Activated CD4-positive, alpha-beta memory T cell treated with anti-CD3 and anti-CD28 coated beads for 36 hours (primary cell): ENCODE data around the gene RIC3. TPM values are rescaled to one million over a fixed set of nuclear protein-coding genes. Genes with fewer than 3 reads are reported as not detected.
"Not testable (repeated sequence)": the region's sequence is repeated elsewhere in the genome, so short reads cannot be mapped to it uniquely, and the experiment has no call there.

Source experiments
- CTCF ChIA-PET: fragments of 350-600 bp; sonication (Branson Sonifier 250); formaldehyde crosslinking; loops from one replicate; lab custom pipeline; 2021; ENCODE audit warnings: antibody characterized with exemption, inconsistent platforms; lab: Charles Lee
- POLR2A ChIA-PET: fragments of 350-600 bp; sonication (Branson Sonifier 250); formaldehyde crosslinking; loops from one replicate; lab custom pipeline; 2021; ENCODE audit warnings: antibody characterized with exemption; lab: Charles Lee
- DNase-seq: peaks from one replicate; pipeline ENCODE4 v3.0.0-alpha.2; 2020
- H3K27ac Mint-ChIP-seq: one replicate; pipeline ENCODE4 v1.8.0; 2021; ENCODE audit warnings: mixed read lengths
- H3K27me3 Mint-ChIP-seq: one replicate; pipeline ENCODE4 v1.8.0; 2021; ENCODE audit warnings: mixed read lengths
- H3K36me3 Mint-ChIP-seq: one replicate; pipeline ENCODE4 v1.8.0; 2021; ENCODE audit warnings: mixed read lengths
- H3K4me1 Mint-ChIP-seq: one replicate; pipeline ENCODE4 v1.8.0; 2021; ENCODE audit warnings: low read depth, mixed read lengths
- H3K4me3 Mint-ChIP-seq: one replicate; pipeline ENCODE4 v1.8.0; 2021; ENCODE audit warnings: mild to moderate bottlenecking, mixed read lengths
- H3K9me3 Mint-ChIP-seq: one replicate; pipeline ENCODE4 v1.8.0; 2021; ENCODE audit warnings: mixed read lengths
- intact Hi-C: fragments of 100-400 bp; cut with micrococcal nuclease; formaldehyde crosslinking; loops from one replicate; pipeline ENCODE4 v1.15.1; 2023
- total RNA-seq, 2 experiments: library from RNA; stranded (reverse); gene quantifications; one replicate each; pipeline ENCODE4 v1.2.3, GENCODE V29; 2021

The RIC3 gene
- total RNA-seq, 2 experiments from 2014 or later, result 5.0 to 5.6 TPM

DNA sequence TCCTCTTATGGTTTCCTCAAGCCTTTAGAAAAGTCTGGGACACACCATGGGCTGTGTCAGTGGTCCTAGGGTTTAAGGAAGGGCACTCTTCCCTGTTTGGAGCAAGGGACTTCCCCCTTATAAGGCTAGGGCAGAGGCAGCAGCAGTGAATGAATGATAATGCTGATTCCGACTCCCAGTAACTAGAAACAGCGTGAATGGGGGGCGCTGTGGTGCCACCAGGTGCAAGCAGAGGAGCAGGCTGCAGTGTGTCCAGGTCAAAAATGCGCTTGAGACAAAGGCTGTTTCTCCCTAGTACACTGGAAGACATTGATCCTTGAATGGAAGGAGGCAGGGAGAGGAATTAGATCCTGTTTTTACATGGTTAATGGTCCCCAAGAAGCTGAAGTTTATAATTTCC lies 11.6 kb upstream of the RIC3 start:
- DNase-seq, result no peak
- no peak overlapping the region for H3K4me3 Mint-ChIP-seq
- no peaks in the 10 kb centered on the region for H3K4me1 Mint-ChIP-seq
- H3K9me3 Mint-ChIP-seq, result no peaks in the 10 kb centered on the region
- intact Hi-C loops, result no loop called here
- H3K27ac Mint-ChIP-seq, result no peak overlapping the region
- H3K36me3 Mint-ChIP-seq, result no peaks in the 10 kb centered on the region
- H3K27me3 Mint-ChIP-seq, result peaks cover 6% of the 10 kb centered on the region
- ChIA-PET POLR2A (no interaction called here), CTCF (interaction anchor here (2.9 kb wide), 1 partner anchor 13 kb away, joined by 8 read pairs; no protein-coding TSS in a partner anchor)

DNA sequence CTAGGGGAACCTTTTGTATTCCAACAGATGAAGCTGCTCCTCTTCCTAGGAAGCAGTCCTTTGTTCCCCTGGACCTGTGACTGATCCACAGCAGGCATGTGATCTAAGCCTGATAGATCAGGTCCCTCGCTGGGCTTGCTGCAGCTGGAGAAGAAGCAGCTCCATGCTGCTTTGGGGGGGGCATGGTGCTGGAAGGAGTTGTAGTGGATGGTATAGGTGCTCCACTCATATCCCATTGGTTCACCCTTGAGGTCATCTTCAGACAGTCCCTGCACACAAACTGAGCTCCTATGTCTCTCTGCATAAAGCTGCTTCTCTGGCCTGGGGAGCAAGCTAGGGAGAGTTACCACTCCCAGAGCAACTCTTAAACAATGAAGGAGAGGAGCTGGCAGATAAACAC lies 9.5 kb upstream of the RIC3 start:
- no peaks in the 10 kb centered on the region for H3K36me3 Mint-ChIP-seq
- H3K4me3 Mint-ChIP-seq, result no peak overlapping the region
- no peak overlapping the region for H3K27ac Mint-ChIP-seq
- H3K9me3 Mint-ChIP-seq, result no peaks in the 10 kb centered on the region
- CTCF ChIA-PET, result interaction anchor here (1.0 to 1.5 kb wide), 2 partner anchors 15 to 41 kb away, joined by 3 to 6 read pairs; no protein-coding TSS in a partner anchor
- DNase-seq, result no peak
- POLR2A ChIA-PET, result no interaction called here
- peaks cover 4% of the 10 kb centered on the region for H3K27me3 Mint-ChIP-seq
- no peaks in the 10 kb centered on the region for H3K4me1 Mint-ChIP-seq
- intact Hi-C loops, result no loop called here

DNA sequence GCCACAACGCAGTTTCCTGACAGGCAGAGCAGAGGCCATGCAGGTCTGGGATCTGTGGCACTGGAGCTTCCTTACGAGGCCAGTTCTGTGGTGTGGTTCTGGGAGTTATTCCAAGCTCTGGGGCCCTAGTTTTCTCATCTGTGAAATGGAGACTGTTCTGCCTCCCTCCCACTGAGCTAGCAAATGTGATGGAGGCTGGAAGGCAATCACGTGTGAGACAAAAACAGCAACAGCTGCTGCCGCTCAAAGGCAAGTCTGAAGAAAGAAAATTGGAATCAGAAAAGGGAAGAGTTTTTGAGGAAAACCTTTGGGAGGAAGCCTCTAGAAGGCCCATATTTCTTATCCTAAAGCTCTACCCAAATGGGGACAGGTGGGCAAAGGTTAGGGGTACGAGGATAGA lies 8.3 kb upstream of the RIC3 start:
- intact Hi-C loops, result no loop called here
- ChIA-PET CTCF (interaction anchor here (1.0 kb wide), 1 partner anchor 42 kb away, joined by 3 read pairs; no protein-coding TSS in a partner anchor), POLR2A (no interaction called here)
- no peak for DNase-seq
- H3K4me3 Mint-ChIP-seq, result no peak overlapping the region
- H3K9me3 Mint-ChIP-seq, result no peaks in the 10 kb centered on the region
- peaks cover 7% of the 10 kb centered on the region for H3K27me3 Mint-ChIP-seq
- no peaks in the 10 kb centered on the region for H3K4me1 Mint-ChIP-seq
- no peaks in the 10 kb centered on the region for H3K36me3 Mint-ChIP-seq
- no peak overlapping the region for H3K27ac Mint-ChIP-seq

DNA sequence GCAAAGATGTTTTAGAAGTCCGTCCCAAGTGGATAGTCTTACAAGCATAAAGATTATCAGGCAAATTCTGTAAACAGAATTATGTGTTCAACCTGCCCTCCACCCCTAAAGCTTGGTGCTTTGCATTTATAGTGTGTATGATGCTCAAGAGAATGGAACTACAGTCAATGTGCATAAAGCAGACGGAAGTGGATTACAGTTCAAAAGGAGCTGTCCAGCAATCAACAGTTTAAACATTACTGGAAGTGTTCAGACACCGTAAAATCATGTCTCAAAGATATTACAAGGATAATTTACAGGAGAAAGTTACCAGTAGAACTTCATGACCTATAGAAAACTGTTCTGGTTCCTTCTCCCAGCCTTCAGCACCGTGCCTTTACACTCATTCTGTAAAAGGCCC lies 1.0 kb downstream of the RIC3 start:
- Mint-ChIP-seq H3K27ac (no peak overlapping the region), H3K9me3 (no peaks in the 10 kb centered on the region), H3K27me3 (peaks cover 35% of the 10 kb centered on the region), H3K4me1 (peaks cover 24% of the 10 kb centered on the region), H3K36me3 (peaks cover 2% of the 10 kb centered on the region), H3K4me3 (peak overlapping the region; percentile 84)
- no peak for DNase-seq
- ChIA-PET POLR2A (no interaction called here), CTCF (interaction anchor here (0.7 to 1.6 kb wide), 2 partner anchors 77 to 181 kb away, joined by 3 to 4 read pairs; partner anchors contain the start of gene EIF3F)
- intact Hi-C loops, result no loop called here

DNA sequence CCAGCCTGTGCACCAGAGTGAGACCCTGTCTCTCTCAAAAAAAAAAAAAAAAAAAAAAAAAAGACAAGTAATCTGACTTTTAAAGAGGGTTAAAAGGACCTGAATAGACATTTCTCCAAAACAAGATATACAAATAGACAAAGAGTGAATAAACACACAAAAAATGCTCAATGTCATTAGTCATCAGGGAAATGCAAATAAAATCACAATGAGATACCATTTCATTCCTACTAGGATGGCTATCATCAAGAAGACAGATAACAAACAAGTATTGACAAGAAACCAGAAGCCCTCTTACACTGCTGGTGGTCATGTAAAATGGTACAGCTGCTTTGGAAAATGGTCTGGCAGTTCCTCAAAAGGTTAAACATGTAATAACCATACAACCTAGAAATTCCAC lies 4.1 kb downstream of the RIC3 start:
- Mint-ChIP-seq H3K36me3 (peaks cover 2% of the 10 kb centered on the region), H3K27ac (no peak overlapping the region), H3K27me3 (peaks cover 29% of the 10 kb centered on the region), H3K9me3 (no peaks in the 10 kb centered on the region), H3K4me1 (peaks cover 24% of the 10 kb centered on the region), H3K4me3 (no peak overlapping the region)
- ChIA-PET CTCF (no interaction called here), POLR2A (no interaction called here)
- DNase-seq, result no peak
- intact Hi-C loops, result no loop called here

DNA sequence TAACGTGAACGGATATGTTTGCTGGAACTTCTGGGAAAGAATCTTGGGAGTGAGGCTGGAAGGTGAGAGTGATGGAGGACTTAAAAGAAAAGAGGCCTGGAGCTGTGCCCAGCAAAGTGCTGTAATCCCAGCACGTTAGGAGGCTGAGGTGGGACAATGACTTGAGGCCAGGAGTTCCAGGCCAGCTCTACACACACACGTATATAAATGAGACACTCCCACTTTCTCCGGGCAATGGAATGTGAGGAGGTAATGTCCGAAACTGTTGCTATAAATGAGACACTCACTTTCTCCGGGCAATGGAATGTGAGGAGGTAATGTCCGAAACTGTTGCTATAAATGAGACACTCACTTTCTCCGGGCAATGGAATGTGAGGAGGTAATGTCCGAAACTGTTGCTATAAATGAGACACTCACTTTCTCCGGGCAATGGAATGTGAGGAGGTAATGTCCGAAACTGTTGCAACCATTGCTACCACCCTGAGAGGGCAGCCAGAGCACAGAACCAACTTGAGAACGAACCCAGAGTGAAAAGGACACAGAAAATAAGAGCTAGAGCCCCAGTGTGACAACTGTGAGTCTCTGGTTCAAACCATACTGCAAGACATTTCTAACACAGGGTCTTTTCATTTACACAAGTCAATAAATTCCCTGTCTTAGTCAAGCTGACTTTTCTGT lies 7.1 kb downstream of the RIC3 start:
- H3K27me3 Mint-ChIP-seq, H3K9me3 Mint-ChIP-seq, H3K4me3 Mint-ChIP-seq, H3K4me1 Mint-ChIP-seq, H3K27ac Mint-ChIP-seq, DNase-seq, POLR2A ChIA-PET, intact Hi-C loops, H3K36me3 Mint-ChIP-seq: not testable (repeated sequence)
- CTCF ChIA-PET, result interaction anchor here (1.5 kb wide), 1 partner anchor 63 kb away, joined by 3 read pairs; no protein-coding TSS in a partner anchor

DNA sequence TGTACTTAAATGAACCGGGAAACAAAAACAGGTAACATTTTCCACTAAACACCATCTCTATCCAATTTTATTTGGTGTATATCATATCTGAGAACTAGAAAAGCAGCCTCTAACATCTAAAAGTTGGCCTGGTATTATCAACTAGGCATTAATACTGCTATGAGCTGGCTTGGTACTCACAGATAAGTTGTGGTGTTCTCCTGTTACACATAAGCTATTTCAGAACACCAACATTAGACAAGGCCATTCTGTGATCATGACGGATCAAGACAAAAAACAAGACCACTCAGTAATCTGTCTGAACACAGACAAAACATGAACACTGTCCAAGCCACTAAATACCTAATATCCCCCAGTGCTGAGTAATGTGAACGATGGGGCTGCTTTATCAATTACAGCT lies 11.9 kb downstream of the RIC3 start:
- DNase-seq, result no peak
- ChIA-PET POLR2A (no interaction called here), CTCF (no interaction called here)
- no peaks in the 10 kb centered on the region for H3K4me1 Mint-ChIP-seq
- no peak overlapping the region for H3K4me3 Mint-ChIP-seq
- H3K27ac Mint-ChIP-seq, result no peak overlapping the region
- peaks cover 1% of the 10 kb centered on the region for H3K27me3 Mint-ChIP-seq
- H3K9me3 Mint-ChIP-seq, result no peaks in the 10 kb centered on the region
- H3K36me3 Mint-ChIP-seq, result no peaks in the 10 kb centered on the region
- intact Hi-C loops, result no loop called here

DNA sequence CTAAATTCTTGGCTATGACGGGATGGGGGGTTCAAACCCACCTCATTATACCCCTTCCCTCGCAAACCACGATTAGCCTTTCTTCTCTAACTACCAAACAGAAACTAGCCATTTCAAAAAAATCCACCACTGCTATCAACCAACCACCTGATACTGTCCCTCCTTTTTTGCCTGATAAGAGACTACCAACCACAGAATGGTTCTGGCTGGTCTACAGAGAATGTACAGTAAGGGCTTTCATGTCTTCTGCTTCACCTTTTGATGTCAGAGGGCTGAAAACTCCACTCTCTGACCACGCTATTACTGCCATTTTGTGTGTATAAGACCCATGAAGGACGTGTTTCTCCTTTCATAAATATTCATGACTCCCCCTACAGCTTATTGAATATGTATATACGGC lies 19.1 kb downstream of the RIC3 start:
- H3K36me3 Mint-ChIP-seq, result peaks cover 5% of the 10 kb centered on the region
- no peak for DNase-seq
- intact Hi-C loops, result no loop called here
- no peak overlapping the region for H3K4me3 Mint-ChIP-seq
- H3K4me1 Mint-ChIP-seq, result no peaks in the 10 kb centered on the region
- H3K27me3 Mint-ChIP-seq, result no peaks in the 10 kb centered on the region
- H3K27ac Mint-ChIP-seq, result no peak overlapping the region
- ChIA-PET CTCF (no interaction called here), POLR2A (no interaction called here)
- H3K9me3 Mint-ChIP-seq, result no peaks in the 10 kb centered on the region

DNA sequence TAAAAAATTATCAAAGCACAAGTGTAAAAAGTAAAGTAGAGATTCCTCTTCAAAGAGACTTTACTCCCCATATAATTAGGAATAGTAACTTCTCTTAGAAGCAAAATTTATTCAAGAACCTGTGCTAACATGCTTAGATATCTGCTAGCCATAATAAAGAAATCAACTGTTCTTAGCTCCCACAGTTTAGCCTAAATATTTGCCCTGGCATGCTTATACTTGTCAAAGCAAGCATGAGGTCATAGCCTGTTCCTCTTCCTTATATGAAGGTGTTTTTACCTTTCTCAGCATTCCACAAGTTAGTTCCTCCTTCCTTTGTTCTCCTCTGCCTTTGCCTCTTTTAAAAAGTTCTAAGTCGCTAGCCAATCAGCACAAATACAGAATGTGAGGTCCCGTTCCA lies 30.3 kb downstream of the RIC3 start:
- Mint-ChIP-seq H3K4me1 (no peaks in the 10 kb centered on the region), H3K9me3 (peaks cover 2% of the 10 kb centered on the region), H3K4me3 (no peak overlapping the region), H3K36me3 (peaks cover 27% of the 10 kb centered on the region), H3K27ac (no peak overlapping the region), H3K27me3 (no peaks in the 10 kb centered on the region)
- CTCF ChIA-PET, result no interaction called here
- no peak for DNase-seq
- intact Hi-C loops, result no loop called here
- POLR2A ChIA-PET, result no interaction called here

DNA sequence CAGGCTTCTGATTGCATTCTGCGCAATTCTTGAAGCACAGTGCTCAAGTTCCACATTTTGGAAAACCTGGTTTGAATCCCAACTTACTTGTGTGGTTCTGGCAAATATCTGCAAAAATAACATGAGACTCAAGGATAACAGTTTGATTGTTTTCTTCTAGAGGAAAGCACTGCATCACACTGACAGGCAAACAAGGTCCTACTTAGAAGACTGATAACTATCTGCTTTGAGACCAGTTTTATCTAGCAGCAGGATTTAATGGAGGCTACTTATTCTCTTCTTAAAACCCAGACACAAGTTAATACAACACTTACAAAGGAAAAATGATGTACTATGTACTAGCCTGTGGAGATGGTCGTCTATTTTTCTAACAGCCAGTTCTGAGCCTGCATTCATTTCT lies 41.4 kb downstream of the RIC3 start:
- H3K36me3 Mint-ChIP-seq, result peaks cover 4% of the 10 kb centered on the region
- peaks cover 3% of the 10 kb centered on the region for H3K4me1 Mint-ChIP-seq
- H3K27ac Mint-ChIP-seq, result no peak overlapping the region
- POLR2A ChIA-PET, result interaction anchor here (1.1 kb wide), 1 partner anchor 682 kb away, joined by 7 read pairs; no protein-coding TSS in a partner anchor
- H3K27me3 Mint-ChIP-seq, result no peaks in the 10 kb centered on the region
- no peak overlapping the region for H3K4me3 Mint-ChIP-seq
- intact Hi-C loops, result no loop called here
- H3K9me3 Mint-ChIP-seq, result no peaks in the 10 kb centered on the region
- DNase-seq, result no peak
- CTCF ChIA-PET, result interaction anchor here (1.6 kb wide), 1 partner anchor 28 kb away, joined by 6 read pairs; no protein-coding TSS in a partner anchor

DNA sequence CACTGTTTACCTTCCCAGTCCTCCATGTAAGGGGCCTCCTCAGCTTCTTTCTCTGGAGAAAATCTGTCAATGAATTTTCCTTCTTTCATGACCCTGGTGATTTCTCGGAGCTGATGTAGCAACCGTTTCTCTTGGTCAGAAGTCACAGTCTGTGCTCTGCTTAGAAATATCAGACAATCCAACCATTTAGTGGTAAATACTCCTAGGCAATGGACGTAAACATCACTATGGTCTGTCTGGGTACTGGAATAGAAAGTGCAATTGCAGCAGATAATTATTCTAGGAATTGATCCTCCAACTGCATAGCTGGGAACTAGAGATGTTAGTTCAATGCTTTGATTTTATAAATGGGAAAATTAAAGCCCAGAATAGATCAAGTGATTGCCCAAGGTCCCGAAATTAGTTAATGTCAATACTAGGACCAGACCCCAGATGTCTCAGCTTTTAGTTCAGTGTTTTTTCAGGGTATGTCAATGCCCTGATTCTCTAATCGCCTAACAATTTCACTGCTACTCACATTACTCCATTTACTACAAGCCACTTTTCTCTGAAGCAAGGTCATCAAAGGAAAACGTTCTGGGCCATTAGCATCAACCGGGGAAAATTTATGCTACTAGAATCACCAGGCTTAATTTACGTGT lies 42.1 kb downstream of the RIC3 start:
- peaks cover 4% of the 10 kb centered on the region for H3K36me3 Mint-ChIP-seq
- CTCF ChIA-PET, result interaction anchor here (1.6 kb wide), 1 partner anchor 28 kb away, joined by 6 read pairs; no protein-coding TSS in a partner anchor
- no peak for DNase-seq
- no peaks in the 10 kb centered on the region for H3K27me3 Mint-ChIP-seq
- H3K27ac Mint-ChIP-seq, result no peak overlapping the region
- intact Hi-C loops, result no loop called here
- H3K9me3 Mint-ChIP-seq, result no peaks in the 10 kb centered on the region
- POLR2A ChIA-PET, result no interaction called here
- H3K4me3 Mint-ChIP-seq, result no peak overlapping the region
- peaks cover 3% of the 10 kb centered on the region for H3K4me1 Mint-ChIP-seq

DNA sequence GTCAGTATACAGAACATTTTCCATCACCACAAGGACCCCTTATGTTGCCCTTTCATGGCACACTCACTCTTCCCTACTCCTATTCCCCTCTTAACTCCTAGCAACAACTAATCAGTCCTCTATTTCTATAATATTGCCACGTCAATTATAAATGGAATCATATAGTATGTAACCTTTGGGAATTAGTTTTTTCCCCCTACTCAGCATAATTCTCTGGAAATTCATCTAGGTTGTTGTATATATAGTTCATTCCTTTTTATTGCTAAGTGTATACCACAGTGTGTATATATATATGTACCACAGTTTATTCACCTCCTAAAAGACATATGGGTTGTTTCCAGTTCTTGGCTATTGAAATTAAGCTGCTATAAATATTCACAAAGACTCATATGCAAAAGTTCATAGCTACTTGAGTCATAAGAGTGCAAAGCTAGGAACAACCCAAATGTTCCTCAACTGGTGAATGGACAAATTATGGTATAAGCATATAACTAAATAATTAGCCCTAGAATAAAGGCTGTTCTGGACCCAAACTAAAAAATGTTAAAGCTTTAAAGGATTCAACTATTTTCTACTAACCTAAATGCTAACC lies 46.6 kb downstream of the RIC3 start:
- intact Hi-C loops, result no loop called here
- POLR2A ChIA-PET, result no interaction called here
- Mint-ChIP-seq H3K9me3 (peaks cover 13% of the 10 kb centered on the region), H3K27ac (no peak overlapping the region), H3K27me3 (no peaks in the 10 kb centered on the region), H3K36me3 (peaks cover 16% of the 10 kb centered on the region), H3K4me3 (no peak overlapping the region), H3K4me1 (peaks cover 3% of the 10 kb centered on the region)
- no peak for DNase-seq
- CTCF ChIA-PET, result no interaction called here
